Progenitor cell of endocrine pancreas (in vitro differentiated cells): Measurements from ENCODE around the gene CAPN3. TPM values are rescaled to one million over a fixed set of nuclear protein-coding genes. Genes with fewer than 3 reads are reported as not detected.

Experiments used
- DNase-seq: peaks from one replicate; pipeline ENCODE4 v3.0.0; 2021; ENCODE audit warnings: low spot score; ENCODE audit not compliant: unreplicated experiment
- H3K27ac Mint-ChIP-seq: 2 replicates; pipeline ENCODE4 v1.8.0; 2021; ENCODE audit warnings: mild to moderate bottlenecking, moderate library complexity, mixed read lengths
- H3K27me3 Mint-ChIP-seq: 2 replicates; pipeline ENCODE4 v1.8.0; 2021; ENCODE audit warnings: mixed read lengths
- H3K36me3 Mint-ChIP-seq: 2 replicates; pipeline ENCODE4 v1.8.0; 2022; ENCODE audit warnings: mixed read lengths; ENCODE audit not compliant: insufficient read depth
- H3K4me1 Mint-ChIP-seq: 2 replicates; pipeline ENCODE4 v1.8.0; 2021; ENCODE audit warnings: low read depth, mixed read lengths
- H3K4me3 Mint-ChIP-seq: 2 replicates; pipeline ENCODE4 v1.8.0; 2021; ENCODE audit warnings: low read depth, mild to moderate bottlenecking, moderate library complexity, mixed read lengths
- H3K9me3 Mint-ChIP-seq: 2 replicates; pipeline ENCODE4 v1.8.0; 2021; ENCODE audit warnings: low read depth, mixed read lengths
- total RNA-seq: library from RNA; stranded (reverse); gene quantifications from 2 replicates; pipeline ENCODE4 v1.2.1, GENCODE V29; 2021
- TF ChIP-seq, protein P1 (sequence below): fragments of 200-600 bp; sonication (generic); IDR thresholded peaks from one replicate; pipeline ENCODE4 v1.5.0; 2021; ENCODE audit warnings: antibody characterized with exemption, mild to moderate bottlenecking; ENCODE audit not compliant: unreplicated experiment

CAPN3 gene
- total RNA-seq, 1 donor from 2014 or later, result 3.7 TPM

DNA sequence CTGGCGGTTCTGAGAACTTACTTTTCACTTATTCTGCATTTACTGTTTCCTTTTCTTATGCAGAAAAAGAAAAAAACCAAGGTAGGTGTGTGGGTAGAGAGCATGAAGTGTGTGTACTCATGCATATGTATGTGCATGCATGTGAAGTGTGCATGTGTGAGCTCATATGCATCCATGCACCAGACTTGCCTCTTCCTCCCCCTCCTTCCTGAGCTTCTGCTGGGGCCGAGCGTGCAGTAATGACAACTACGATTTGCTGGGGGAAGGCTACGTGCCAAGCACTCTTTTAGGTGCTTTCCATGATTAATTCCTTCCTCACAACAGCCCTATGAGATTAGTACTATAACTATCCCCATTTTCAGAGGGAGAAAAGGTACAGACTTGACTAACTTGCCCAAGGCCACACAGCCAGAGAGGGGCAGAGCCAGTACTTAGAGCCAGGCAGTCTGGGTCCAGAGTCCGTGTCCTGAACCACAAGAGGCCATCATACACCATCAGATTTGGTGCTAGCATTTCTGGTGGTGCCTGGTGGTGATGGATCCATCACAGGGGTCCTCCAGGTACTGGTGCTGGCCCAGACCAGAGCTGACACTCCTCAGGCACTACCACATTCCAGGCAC is 46.7 kb downstream of the CAPN3 start:
- no peaks in the 10 kb centered on the region for H3K4me1 Mint-ChIP-seq
- DNase-seq, result no peak
- H3K27ac Mint-ChIP-seq, result no peak overlapping the region
- H3K36me3 Mint-ChIP-seq, result peaks cover under 1% of the 10 kb centered on the region
- H3K4me3 Mint-ChIP-seq, result no peak overlapping the region
- no peaks in the 10 kb centered on the region for H3K9me3 Mint-ChIP-seq
- no peaks in the 10 kb centered on the region for H3K27me3 Mint-ChIP-seq
- TF ChIP-seq, protein P1, sequence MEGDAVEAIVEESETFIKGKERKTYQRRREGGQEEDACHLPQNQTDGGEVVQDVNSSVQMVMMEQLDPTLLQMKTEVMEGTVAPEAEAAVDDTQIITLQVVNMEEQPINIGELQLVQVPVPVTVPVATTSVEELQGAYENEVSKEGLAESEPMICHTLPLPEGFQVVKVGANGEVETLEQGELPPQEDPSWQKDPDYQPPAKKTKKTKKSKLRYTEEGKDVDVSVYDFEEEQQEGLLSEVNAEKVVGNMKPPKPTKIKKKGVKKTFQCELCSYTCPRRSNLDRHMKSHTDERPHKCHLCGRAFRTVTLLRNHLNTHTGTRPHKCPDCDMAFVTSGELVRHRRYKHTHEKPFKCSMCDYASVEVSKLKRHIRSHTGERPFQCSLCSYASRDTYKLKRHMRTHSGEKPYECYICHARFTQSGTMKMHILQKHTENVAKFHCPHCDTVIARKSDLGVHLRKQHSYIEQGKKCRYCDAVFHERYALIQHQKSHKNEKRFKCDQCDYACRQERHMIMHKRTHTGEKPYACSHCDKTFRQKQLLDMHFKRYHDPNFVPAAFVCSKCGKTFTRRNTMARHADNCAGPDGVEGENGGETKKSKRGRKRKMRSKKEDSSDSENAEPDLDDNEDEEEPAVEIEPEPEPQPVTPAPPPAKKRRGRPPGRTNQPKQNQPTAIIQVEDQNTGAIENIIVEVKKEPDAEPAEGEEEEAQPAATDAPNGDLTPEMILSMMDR, result no peak

DNA sequence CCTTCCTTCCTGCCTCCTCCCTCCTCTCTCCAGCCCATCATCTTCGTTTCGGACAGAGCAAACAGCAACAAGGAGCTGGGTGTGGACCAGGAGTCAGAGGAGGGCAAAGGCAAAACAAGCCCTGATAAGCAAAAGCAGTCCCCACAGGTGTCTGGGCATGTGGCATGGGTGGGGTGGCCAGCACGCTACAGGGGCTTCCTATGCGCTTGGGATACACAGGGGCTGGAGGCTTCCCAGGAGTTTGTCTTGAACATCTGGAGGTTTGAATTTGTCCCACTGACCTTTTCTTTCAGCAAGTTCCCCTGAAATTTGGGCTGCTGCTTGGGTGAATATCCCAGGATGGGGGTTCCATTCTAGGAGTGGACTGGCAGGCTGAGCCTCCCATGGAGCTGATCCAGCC is 48.9 kb downstream of the CAPN3 start:
- Mint-ChIP-seq H3K27me3 (no peaks in the 10 kb centered on the region), H3K36me3 (peaks cover 2% of the 10 kb centered on the region), H3K4me1 (no peaks in the 10 kb centered on the region), H3K4me3 (no peak overlapping the region), H3K27ac (no peak overlapping the region), H3K9me3 (no peaks in the 10 kb centered on the region)
- TF ChIP-seq, protein P1, result no peak
- no peak for DNase-seq

DNA sequence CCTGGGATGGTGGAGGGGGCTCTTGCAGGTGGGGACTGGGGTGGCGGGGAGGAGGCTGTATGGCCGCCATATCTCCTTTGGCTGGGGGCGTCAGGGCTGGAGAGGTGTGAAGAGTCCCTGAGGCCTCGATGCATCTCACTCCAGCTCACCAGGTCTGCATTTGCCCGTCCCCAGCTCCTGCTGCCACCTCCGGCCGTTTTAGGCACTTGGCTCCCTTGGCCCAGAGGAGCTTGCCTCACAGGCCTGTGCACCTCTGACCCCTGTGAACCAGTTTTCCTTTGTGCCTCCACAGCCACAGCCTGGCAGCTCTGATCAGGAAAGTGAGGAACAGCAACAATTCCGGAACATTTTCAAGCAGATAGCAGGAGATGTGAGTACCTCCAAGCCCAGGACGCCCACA is 49.7 kb downstream of the CAPN3 start:
- H3K4me1 Mint-ChIP-seq, result no peaks in the 10 kb centered on the region
- no peak overlapping the region for H3K4me3 Mint-ChIP-seq
- no peaks in the 10 kb centered on the region for H3K27me3 Mint-ChIP-seq
- peaks cover 3% of the 10 kb centered on the region for H3K36me3 Mint-ChIP-seq
- no peaks in the 10 kb centered on the region for H3K9me3 Mint-ChIP-seq
- no peak overlapping the region for H3K27ac Mint-ChIP-seq
- TF ChIP-seq, protein P1, result no peak
- no peak for DNase-seq

DNA sequence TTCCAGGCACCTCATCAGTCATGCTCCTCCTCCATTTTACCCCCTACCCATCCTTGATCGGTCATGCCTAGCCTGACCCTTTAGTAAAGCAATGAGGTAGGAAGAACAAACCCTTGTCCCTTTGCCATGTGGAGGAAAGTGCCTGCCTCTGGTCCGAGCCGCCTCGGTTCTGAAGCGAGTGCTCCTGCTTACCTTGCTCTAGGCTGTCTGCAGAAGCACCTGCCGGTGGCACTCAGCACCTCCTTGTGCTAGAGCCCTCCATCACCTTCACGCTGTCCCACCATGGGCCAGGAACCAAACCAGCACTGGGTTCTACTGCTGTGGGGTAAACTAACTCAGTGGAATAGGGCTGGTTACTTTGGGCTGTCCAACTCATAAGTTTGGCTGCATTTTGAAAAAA is 52.6 kb downstream of the CAPN3 start:
- H3K4me3 Mint-ChIP-seq, result no peak overlapping the region
- H3K4me1 Mint-ChIP-seq, result no peaks in the 10 kb centered on the region
- H3K27ac Mint-ChIP-seq, result no peak overlapping the region
- H3K36me3 Mint-ChIP-seq, result peaks cover 13% of the 10 kb centered on the region
- TF ChIP-seq, protein P1, result no peak
- no peaks in the 10 kb centered on the region for H3K9me3 Mint-ChIP-seq
- no peaks in the 10 kb centered on the region for H3K27me3 Mint-ChIP-seq
- no peak for DNase-seq

GRCh38 chr15:42413920-42414319 is 54.6 kb downstream of the CAPN3 start:
- no peak overlapping the region for H3K27ac Mint-ChIP-seq
- DNase-seq, result no peak
- H3K36me3 Mint-ChIP-seq, result peaks cover 22% of the 10 kb centered on the region
- no peaks in the 10 kb centered on the region for H3K27me3 Mint-ChIP-seq
- TF ChIP-seq, protein P1, result no peak
- no peaks in the 10 kb centered on the region for H3K4me1 Mint-ChIP-seq
- no peak overlapping the region for H3K4me3 Mint-ChIP-seq
- no peaks in the 10 kb centered on the region for H3K9me3 Mint-ChIP-seq
